ENCODE data around the gene ZIC1. TPM values are rescaled to one million over a fixed set of nuclear protein-coding genes. Genes with fewer than 3 reads are reported as not detected.

Gene ZIC1
- polyA plus RNA-seq, 1 donor (not counting 4 experiments of a cell fraction or from before 2014, with no cell fraction given), result not detected

DNA sequence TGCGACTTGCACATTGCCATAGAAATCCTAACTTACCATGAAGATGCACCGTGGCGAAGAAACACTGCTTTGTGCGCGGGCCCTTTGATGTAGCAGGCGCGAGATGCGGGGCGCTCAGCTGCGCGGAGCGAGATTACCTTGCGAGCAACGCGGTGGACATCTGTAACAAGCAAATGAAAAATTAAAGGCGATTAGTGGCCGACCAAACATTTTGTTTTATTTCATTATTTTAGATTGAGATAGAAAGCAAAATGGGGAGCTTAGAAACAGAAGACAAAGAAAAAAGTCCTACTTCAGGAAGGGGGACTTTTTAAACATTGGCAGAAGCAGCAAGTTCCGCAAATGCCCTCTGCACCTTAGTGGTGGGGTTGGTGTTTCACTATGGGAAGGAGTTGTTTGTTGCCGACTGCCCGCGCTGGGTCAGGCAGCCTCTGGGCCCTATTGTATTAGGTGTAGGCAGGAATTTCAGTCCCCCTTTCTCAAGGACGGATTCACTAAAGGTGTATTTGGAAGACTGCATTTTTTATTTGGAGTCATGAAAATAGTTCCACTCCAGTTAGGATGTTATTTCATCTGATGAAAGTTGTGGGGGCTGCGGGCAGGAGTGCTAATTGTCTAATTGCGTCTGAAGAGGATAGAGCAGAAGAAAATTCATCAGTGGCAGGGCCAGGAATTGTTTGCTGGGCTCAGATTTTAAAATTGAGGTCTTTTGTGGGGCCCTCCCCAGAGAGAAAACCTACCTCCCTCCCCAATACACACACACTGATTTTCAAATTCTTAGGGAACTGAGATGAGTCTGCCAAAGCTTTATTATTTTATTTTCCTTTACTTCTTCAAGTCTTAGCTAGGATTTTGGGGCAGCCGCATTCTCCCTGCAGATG is 20.2 kb upstream of the ZIC1 start:
- Histone ChIP-seq H3K79me2 (ENCODE audit: control insufficient read depth, insufficient read depth, low read length) (no peaks in the 10 kb centered on the region), H3K4me2 (ENCODE audit: control insufficient read depth, extremely low read depth, insufficient read depth, low read depth, low read length) (no peak overlapping the region), H4K20me1 (ENCODE audit: control insufficient read depth, extremely low read depth, insufficient read depth, low read length) (no peaks in the 10 kb centered on the region), H3K27me3 (ENCODE audit: control insufficient read depth, extremely low read depth, insufficient read depth, low read length) (peaks cover 95% of the 10 kb centered on the region), H3K36me3 (ENCODE audit: control insufficient read depth in 2 of 2, extremely low read depth in 1 of 2, insufficient read depth in 2 of 2, low read length in 2 of 2) (no peaks in the 10 kb centered on the region), H3K4me1 (ENCODE audit: control insufficient read depth, extremely low read depth, insufficient read depth, low read length) (no peaks in the 10 kb centered on the region), H2AFZ (ENCODE audit: control insufficient read depth, low read length) (no peak overlapping the region), H3K9ac (ENCODE audit: control insufficient read depth, extremely low read depth, insufficient read depth, low read length) (no peak overlapping the region), H3K9me3 (ENCODE audit: control insufficient read depth, low read depth, low read length) (peaks cover 11% of the 10 kb centered on the region), H3K9me1 (ENCODE audit: control insufficient read depth, extremely low read depth, insufficient read depth, low read length) (no peaks in the 10 kb centered on the region), H3K27ac (ENCODE audit: control insufficient read depth, insufficient read depth, low read length) (no peak overlapping the region), H3K4me3 (ENCODE audit: control insufficient read depth in 2 of 3, extremely low read depth in 1 of 3, insufficient read depth in 2 of 3, low read depth in 1 of 3, low read length in 3 of 3) (no peak overlapping the region)
- TF ChIP-seq EZH2 (IDR thresholded peaks at IDR 0.05; ENCODE audit: low read length), result peak; percentile 6
- TF ChIP-seq, protein P1, sequence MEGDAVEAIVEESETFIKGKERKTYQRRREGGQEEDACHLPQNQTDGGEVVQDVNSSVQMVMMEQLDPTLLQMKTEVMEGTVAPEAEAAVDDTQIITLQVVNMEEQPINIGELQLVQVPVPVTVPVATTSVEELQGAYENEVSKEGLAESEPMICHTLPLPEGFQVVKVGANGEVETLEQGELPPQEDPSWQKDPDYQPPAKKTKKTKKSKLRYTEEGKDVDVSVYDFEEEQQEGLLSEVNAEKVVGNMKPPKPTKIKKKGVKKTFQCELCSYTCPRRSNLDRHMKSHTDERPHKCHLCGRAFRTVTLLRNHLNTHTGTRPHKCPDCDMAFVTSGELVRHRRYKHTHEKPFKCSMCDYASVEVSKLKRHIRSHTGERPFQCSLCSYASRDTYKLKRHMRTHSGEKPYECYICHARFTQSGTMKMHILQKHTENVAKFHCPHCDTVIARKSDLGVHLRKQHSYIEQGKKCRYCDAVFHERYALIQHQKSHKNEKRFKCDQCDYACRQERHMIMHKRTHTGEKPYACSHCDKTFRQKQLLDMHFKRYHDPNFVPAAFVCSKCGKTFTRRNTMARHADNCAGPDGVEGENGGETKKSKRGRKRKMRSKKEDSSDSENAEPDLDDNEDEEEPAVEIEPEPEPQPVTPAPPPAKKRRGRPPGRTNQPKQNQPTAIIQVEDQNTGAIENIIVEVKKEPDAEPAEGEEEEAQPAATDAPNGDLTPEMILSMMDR (optimal IDR thresholded peaks at IDR 0.05 in 1 of 3, IDR thresholded peaks at IDR 0.05 in 1 of 3, conservative IDR thresholded peaks at IDR 0.05 in 1 of 3; ENCODE audit: extremely low read depth in 1 of 3, insufficient read depth in 2 of 3, low read length in 3 of 3), result no peak
- DNase-seq (ENCODE audit: low read depth, low spot score) (no peak), FAIRE-seq (no peak)
- dilution Hi-C loops (cut with MboI; ENCODE audit: extremely low pct_ligation_motif_present, low sequenced_read_pairs), result no loop called here

DNA sequence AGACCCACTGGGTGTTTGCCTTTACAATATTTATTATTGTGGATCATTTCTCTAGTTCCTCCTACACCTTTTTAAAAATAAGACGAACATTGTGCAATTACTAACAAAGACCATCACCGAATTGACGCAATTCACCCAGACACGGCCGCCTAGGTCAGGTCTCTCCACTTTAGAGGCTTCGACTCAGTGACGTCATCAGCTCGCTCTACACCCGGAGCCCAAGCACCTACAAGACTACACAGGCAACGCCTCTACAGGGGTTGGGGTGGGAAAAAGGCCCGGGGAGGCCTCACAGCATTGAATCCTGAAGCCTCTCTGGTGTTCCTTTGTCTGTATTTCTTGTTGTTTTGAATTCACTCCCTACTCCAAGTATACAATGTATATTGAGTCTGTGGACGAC is 19.4 kb upstream of the ZIC1 start:
- H3K79me2 ChIP-seq (ENCODE audit: control insufficient read depth, insufficient read depth, low read length), result no peaks in the 10 kb centered on the region
- FAIRE-seq (no peak), DNase-seq (ENCODE audit: low read depth, low spot score) (no peak)
- no peak overlapping the region for H2AFZ ChIP-seq (ENCODE audit: control insufficient read depth, low read length)
- no peak overlapping the region for H3K4me2 ChIP-seq (ENCODE audit: control insufficient read depth, extremely low read depth, insufficient read depth, low read depth, low read length)
- TF ChIP-seq, protein P1 (optimal IDR thresholded peaks at IDR 0.05 in 1 of 3, IDR thresholded peaks at IDR 0.05 in 1 of 3, conservative IDR thresholded peaks at IDR 0.05 in 1 of 3; ENCODE audit: extremely low read depth in 1 of 3, insufficient read depth in 2 of 3, low read length in 3 of 3), result no peak
- no peak for TF ChIP-seq EZH2 (IDR thresholded peaks at IDR 0.05; ENCODE audit: low read length)
- H3K9ac ChIP-seq (ENCODE audit: control insufficient read depth, extremely low read depth, insufficient read depth, low read length), result no peak overlapping the region
- no peak overlapping the region for H3K27ac ChIP-seq (ENCODE audit: control insufficient read depth, insufficient read depth, low read length)
- dilution Hi-C loops (cut with MboI; ENCODE audit: extremely low pct_ligation_motif_present, low sequenced_read_pairs), result no loop called here
- no peak overlapping the region for H3K4me3 ChIP-seq (ENCODE audit: control insufficient read depth in 2 of 3, extremely low read depth in 1 of 3, insufficient read depth in 2 of 3, low read depth in 1 of 3, low read length in 3 of 3)
- H4K20me1 ChIP-seq (ENCODE audit: control insufficient read depth, extremely low read depth, insufficient read depth, low read length), result no peaks in the 10 kb centered on the region
- no peaks in the 10 kb centered on the region for H3K9me1 ChIP-seq (ENCODE audit: control insufficient read depth, extremely low read depth, insufficient read depth, low read length)
- no peaks in the 10 kb centered on the region for H3K4me1 ChIP-seq (ENCODE audit: control insufficient read depth, extremely low read depth, insufficient read depth, low read length)
- H3K36me3 ChIP-seq (ENCODE audit: control insufficient read depth in 2 of 2, extremely low read depth in 1 of 2, insufficient read depth in 2 of 2, low read length in 2 of 2), result no peaks in the 10 kb centered on the region
- peaks cover 11% of the 10 kb centered on the region for H3K9me3 ChIP-seq (ENCODE audit: control insufficient read depth, low read depth, low read length)
- peaks cover 95% of the 10 kb centered on the region for H3K27me3 ChIP-seq (ENCODE audit: control insufficient read depth, extremely low read depth, insufficient read depth, low read length)

Measured in keratinocyte (primary cell).